ENCODE results near the gene SOST. TPM values are rescaled to one million over a fixed set of nuclear protein-coding genes. Genes with fewer than 3 reads are reported as not detected.

SOST gene
- total and polyA plus RNA-seq, 2 donors (not counting 1 experiment from before 2014, with no cell fraction given): not detected

DNA sequence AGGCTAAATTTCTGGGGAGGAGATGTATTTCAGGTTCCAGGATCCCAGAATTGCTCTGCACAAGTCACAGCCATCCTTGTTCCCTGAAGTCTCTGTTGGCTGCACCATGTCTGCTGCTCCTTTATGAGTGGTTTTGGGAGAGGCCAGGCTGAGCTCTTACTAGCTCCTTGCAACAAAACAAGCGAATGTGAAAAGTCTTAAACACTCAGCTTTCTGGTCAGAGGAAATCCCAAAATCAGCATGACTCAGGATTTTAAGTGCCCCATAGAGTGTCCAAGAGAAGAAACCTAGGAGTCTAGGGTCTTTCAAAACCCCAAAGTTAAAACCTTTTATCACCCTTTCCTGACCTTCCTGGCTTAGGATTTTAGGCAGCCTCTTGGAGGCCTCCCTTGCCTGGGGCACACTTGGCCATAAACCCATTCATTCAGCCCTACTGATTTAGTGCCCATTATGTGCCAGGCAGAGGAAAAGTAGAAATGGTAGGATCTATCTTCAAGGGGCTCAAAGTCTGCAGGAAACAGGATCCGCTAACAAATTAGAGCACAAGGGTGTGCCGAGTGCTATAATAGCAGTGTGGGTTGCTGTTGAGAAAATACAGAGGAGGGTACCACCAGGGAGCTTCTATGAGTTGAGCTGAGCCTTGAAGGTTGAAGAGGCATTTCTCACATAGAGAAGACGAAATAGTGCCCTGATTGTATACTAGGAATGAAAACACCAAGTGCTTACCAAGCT is 36.9 kb downstream of the SOST start:
- WGBS (ENCODE audit: insufficient coverage): 97% methylated on average over 4 of the region's 4 CpGs
- ATAC-seq (ENCODE audit: low read depth) (no peak), DNase-seq (no peak)
- peak overlapping the region; percentile 99 for H3K4me3 Mint-ChIP-seq
- Histone ChIP-seq H3K4me2 (replicated peaks; ENCODE audit: low read depth, low read length, poor library complexity, severe bottlenecking) (no peak overlapping the region), H3K36me3 (replicated peaks in 1 of 2; ENCODE audit: control extremely low read depth in 1 of 2, control insufficient read depth in 1 of 2, extremely low read depth in 1 of 2, insufficient read depth in 2 of 2, low read length in 1 of 2) (no peaks in the 10 kb centered on the region), H3K27ac (ENCODE audit: low read length in 2 of 2) (no peak overlapping the region), H3K9me3 (ENCODE audit: control extremely low read depth in 1 of 3, control insufficient read depth in 2 of 3, insufficient read depth in 1 of 3, low read length in 2 of 3) (no peaks in the 10 kb centered on the region), H3K79me2 (ENCODE audit: control insufficient read depth, insufficient read depth, low read length) (no peaks in the 10 kb centered on the region), H3K9ac (ENCODE audit: low read length) (peak overlapping the region; percentile 75), H3K4me3 (ENCODE audit: control extremely low read depth in 1 of 5, extremely low read depth in 1 of 5, insufficient read depth in 1 of 5, low read depth in 2 of 5, low read length in 4 of 5) (no peak overlapping the region), H3K27me3 (replicated peaks in 1 of 4; ENCODE audit: control extremely low read depth in 1 of 4, control insufficient read depth in 3 of 4, insufficient read depth in 4 of 4, low read length in 3 of 4) (peaks cover 0 to 2% (median 0%) of the 10 kb centered on the region in 4 experiments), H2AFZ (ENCODE audit: insufficient read depth, low read depth, low read length, poor library complexity, severe bottlenecking) (peak overlapping the region; percentile 93), H4K20me1 (ENCODE audit: control insufficient read depth, insufficient read depth, low read length, poor library complexity, severe bottlenecking) (no peaks in the 10 kb centered on the region), H3K4me1 (ENCODE audit: control insufficient read depth in 2 of 2, insufficient read depth in 2 of 2, low read length in 2 of 2) (peaks cover 3 to 12% of the 10 kb centered on the region in 2 donors)
- H3K9me3 Mint-ChIP-seq (ENCODE audit: insufficient read depth): no peaks in the 10 kb centered on the region
- no peaks in the 10 kb centered on the region for H3K27me3 Mint-ChIP-seq
- intact Hi-C loops (cut with micrococcal nuclease): no loop called here
- ChIA-PET POLR2A (no interaction called here), CTCF (interaction anchor here (0.6 to 1.3 kb wide), 3 partner anchors 39 to 45 kb away, joined by 3 to 4 read pairs (median 3); no protein-coding TSS in a partner anchor)
- H3K4me1 Mint-ChIP-seq: peaks cover 10% of the 10 kb centered on the region
- no peak for TF ChIP-seq EZH2 (IDR thresholded peaks at IDR 0.05; ENCODE audit: borderline replicate concordance, insufficient read depth, low read depth, low read length, poor library complexity, severe bottlenecking)
- TF ChIP-seq, protein P1, sequence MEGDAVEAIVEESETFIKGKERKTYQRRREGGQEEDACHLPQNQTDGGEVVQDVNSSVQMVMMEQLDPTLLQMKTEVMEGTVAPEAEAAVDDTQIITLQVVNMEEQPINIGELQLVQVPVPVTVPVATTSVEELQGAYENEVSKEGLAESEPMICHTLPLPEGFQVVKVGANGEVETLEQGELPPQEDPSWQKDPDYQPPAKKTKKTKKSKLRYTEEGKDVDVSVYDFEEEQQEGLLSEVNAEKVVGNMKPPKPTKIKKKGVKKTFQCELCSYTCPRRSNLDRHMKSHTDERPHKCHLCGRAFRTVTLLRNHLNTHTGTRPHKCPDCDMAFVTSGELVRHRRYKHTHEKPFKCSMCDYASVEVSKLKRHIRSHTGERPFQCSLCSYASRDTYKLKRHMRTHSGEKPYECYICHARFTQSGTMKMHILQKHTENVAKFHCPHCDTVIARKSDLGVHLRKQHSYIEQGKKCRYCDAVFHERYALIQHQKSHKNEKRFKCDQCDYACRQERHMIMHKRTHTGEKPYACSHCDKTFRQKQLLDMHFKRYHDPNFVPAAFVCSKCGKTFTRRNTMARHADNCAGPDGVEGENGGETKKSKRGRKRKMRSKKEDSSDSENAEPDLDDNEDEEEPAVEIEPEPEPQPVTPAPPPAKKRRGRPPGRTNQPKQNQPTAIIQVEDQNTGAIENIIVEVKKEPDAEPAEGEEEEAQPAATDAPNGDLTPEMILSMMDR (IDR thresholded peaks at IDR 0.05): no peak
- H3K27ac Mint-ChIP-seq: peak overlapping the region; percentile 86

Data from B cell (primary cell).